BE2C (cell line): Measurements from ENCODE around the gene SUSD3.
A peak's percentile ranks its signal among the peaks of the same experiment; 100 is the strongest.

Experiments used
- DNase-seq: peaks from one replicate; pipeline ENCODE4 v3.0.0-alpha.2; 2020
- H3K27me3 ChIP-seq: fragments of 250-450 bp; sonication (Bioruptor Pico); 2 replicates; pipeline ENCODE4 v1.5.1; 2020; ENCODE audit warnings: mild to moderate bottlenecking
- H3K36me3 ChIP-seq: fragments of 250-450 bp; sonication (Bioruptor Pico); 2 replicates; pipeline ENCODE4 v1.5.1; 2020; ENCODE audit warnings: mild to moderate bottlenecking
- H3K4me1 ChIP-seq: fragments of 250-450 bp; sonication (Bioruptor Pico); 2 replicates; pipeline ENCODE4 v1.5.1; 2020
- H3K4me3 ChIP-seq: 2 replicates; pipeline ENCODE4 v1.5.1; 2011; ENCODE audit warnings: low read depth, low read length
- H3K9me3 ChIP-seq: fragments of 250-450 bp; sonication (Bioruptor Pico); 2 replicates; pipeline ENCODE4 v1.5.1; 2020
- TF ChIP-seq, protein P1 (sequence below): IDR thresholded peaks from 2 replicates; pipeline ENCODE4 v1.5.1; 2012; ENCODE audit warnings: mild to moderate bottlenecking, low read depth, low read length

Gene SUSD3

DNA sequence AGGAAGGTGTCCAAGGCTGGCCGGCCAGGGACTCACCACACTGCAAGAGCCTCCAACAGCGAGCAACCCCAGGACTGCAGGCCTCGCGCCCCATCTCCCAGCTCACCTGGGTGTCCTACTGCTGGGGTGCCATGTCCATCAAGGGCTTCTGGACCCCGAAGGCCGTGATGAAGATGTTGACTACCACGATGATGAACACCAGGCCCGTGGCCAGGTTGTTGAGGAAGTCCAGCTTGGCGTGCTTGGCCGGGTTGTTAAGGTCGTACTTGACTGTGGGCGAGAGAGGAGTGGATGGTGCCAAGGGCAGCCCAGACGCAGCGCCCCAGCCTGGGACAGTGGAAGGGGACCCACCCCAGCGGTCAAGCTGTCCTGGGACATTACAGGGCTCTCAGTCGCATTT, 66.3 kb downstream of the SUSD3 start:
- TF ChIP-seq, protein P1, sequence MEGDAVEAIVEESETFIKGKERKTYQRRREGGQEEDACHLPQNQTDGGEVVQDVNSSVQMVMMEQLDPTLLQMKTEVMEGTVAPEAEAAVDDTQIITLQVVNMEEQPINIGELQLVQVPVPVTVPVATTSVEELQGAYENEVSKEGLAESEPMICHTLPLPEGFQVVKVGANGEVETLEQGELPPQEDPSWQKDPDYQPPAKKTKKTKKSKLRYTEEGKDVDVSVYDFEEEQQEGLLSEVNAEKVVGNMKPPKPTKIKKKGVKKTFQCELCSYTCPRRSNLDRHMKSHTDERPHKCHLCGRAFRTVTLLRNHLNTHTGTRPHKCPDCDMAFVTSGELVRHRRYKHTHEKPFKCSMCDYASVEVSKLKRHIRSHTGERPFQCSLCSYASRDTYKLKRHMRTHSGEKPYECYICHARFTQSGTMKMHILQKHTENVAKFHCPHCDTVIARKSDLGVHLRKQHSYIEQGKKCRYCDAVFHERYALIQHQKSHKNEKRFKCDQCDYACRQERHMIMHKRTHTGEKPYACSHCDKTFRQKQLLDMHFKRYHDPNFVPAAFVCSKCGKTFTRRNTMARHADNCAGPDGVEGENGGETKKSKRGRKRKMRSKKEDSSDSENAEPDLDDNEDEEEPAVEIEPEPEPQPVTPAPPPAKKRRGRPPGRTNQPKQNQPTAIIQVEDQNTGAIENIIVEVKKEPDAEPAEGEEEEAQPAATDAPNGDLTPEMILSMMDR, result no peak
- Histone ChIP-seq H3K4me3 (no peak overlapping the region), H3K9me3 (no peaks in the 10 kb centered on the region), H3K4me1 (peaks cover 26% of the 10 kb centered on the region), H3K27me3 (no peaks in the 10 kb centered on the region), H3K36me3 (peaks cover 17% of the 10 kb centered on the region)
- DNase-seq, result no peak

DNA sequence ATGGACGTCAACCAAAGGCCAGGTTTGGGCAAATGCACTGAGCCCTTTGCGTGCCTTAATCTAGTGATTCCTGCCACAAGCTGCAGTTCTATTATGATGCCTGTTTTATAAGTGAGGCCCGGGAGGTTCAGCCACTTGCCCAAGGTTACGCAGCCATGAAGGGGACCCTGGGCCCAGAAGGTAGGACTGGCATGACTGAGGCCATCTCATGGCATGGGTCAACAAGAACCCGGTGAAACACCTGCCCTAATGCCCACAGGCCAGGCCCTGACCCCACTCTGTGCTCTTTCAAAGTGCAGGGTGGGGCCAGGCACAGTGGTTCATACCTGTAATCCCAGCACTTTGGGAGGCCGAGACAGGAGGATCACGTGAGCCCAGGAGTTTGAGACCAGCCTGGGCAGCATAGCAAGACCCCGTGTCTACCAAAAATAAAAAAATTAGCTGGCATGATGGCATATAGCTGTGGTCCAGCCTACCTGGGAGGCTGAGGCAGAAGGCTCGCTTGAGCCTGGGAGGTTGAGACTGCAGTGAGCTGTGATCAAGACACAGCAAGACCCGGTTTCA, 66.9 kb downstream of the SUSD3 start:
- peaks cover 21% of the 10 kb centered on the region for H3K4me1 ChIP-seq

DNA sequence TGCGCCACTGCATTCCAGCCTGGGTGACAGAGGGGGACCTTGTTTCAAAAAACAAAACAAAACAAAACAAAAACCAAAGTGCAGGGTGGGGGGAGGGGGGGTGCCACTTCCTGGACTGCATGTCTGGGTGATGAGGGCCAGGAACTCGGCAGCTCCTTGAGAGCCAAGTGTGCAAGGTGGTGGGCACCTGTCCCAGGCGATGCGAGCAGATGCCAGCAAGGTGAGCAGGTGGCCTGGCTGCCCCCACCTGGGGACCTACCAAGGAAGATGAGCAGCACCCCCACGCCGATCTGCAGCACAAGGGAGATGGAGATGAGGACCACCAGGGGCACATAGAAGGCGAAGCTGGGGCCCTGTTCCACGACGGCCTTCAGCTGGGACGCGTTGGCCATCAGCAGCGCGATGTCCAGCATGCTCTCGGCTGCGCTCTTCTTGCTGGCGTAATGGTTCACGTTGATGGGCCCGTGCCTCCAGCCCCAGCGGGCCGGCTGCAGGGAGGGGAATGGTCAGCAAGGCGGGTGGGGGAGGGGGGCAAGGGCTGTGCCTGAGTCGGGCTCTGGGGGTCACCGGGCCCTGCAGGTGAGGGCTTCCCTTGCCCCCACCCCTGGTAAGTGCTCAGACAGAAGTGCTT, 67.8 kb downstream of the SUSD3 start:
- DNase-seq, result peak; percentile 9
- TF ChIP-seq, protein P1, result no peak
- H3K9me3 ChIP-seq, result no peaks in the 10 kb centered on the region
- peaks cover 15% of the 10 kb centered on the region; the same call in 1 of the 2 replicates for H3K4me1 ChIP-seq
- H3K4me3 ChIP-seq, result no peak overlapping the region
- H3K36me3 ChIP-seq, result peaks cover 17% of the 10 kb centered on the region
- no peaks in the 10 kb centered on the region for H3K27me3 ChIP-seq

More for the DNA sequence above, 66.9 kb downstream of the SUSD3 start:
- no peaks in the 10 kb centered on the region for H3K27me3 ChIP-seq
- H3K36me3 ChIP-seq, result peaks cover 17% of the 10 kb centered on the region
- no peaks in the 10 kb centered on the region for H3K9me3 ChIP-seq
- TF ChIP-seq, protein P1, result no peak
- H3K4me3 ChIP-seq, result no peak overlapping the region
- no peak for DNase-seq

DNA sequence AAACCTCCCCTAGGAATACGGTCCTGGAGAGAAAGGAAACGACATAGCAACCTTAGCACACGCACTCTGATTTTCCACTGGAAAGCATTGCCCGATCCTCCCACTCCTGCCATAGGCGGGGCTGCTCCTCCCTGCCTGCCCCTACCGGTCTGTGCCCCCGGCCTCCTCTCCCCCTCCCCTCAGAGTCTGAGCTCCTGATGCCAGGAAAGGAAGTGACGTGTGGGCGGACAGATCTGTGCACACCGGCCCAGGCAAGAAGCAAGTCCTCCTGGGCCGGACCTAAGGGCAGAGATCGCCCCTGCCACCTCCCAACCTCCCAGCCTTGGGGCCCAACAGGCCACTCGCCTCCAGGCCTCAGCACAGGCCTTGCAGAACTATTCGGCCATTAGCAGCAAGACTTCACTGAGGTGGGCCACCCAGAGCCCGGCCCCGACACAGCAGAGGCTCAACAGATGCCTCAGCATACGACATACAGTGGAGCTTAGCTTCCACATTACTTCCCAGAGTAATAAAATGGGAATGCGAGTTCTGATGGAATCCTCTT, 68.4 kb downstream of the SUSD3 start:
- no peaks in the 10 kb centered on the region for H3K9me3 ChIP-seq
- H3K4me1 ChIP-seq, result peaks cover 15% of the 10 kb centered on the region; the same call in 1 of the 2 replicates
- no peaks in the 10 kb centered on the region for H3K27me3 ChIP-seq
- H3K4me3 ChIP-seq, result no peak overlapping the region
- peaks cover 11% of the 10 kb centered on the region for H3K36me3 ChIP-seq
- TF ChIP-seq, protein P1, result no peak
- peak; percentile 50 for DNase-seq

DNA sequence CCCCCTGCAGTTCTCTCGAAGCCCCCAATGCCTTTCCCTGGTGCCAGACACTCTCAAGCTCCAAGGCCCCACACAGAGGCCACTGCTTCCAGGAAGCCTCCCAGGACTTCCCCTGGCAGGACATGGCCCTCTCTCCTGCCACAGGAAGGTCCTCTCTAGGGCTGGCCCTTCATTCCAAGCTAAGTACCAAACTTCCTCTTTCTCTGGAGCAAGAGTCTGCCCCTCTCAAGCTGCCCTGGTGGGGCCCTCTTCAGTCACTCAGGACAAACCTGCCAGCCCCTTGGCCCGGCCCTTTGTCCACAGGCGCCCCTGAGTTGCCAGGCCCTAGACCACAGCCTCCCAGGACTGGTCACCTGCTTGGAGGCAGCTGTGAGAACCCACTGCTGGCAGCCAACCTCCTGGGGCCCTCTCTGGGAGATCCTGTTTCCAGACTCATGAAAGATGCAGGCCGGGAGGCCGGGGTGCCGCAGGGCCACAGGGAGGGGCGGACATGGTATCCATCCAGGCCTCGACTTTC, 69.0 kb downstream of the SUSD3 start:
- Histone ChIP-seq H3K4me3 (no peak overlapping the region), H3K9me3 (no peaks in the 10 kb centered on the region), H3K27me3 (no peaks in the 10 kb centered on the region), H3K4me1 (peaks cover 14% of the 10 kb centered on the region; the same call in 1 of the 2 replicates), H3K36me3 (peaks cover 11% of the 10 kb centered on the region)
- TF ChIP-seq, protein P1, result no peak
- DNase-seq, result no peak
